Measurements from ENCODE around the gene RBFA. TPM values are rescaled to one million over a fixed set of nuclear protein-coding genes. Genes with fewer than 3 reads are reported as not detected.

RBFA gene
- polyA plus RNA-seq, 1 of the 3 experiments (the other 2 are of a cell fraction) = 57.6 TPM

GRCh38 chr18:80074183-80074582 lies 39.9 kb downstream of the RBFA start:
- Histone ChIP-seq H3K9me3 (no peaks in the 10 kb centered on the region), H3K79me2 (ENCODE audit: insufficient read depth) (no peaks in the 10 kb centered on the region), H3K27ac (ENCODE audit: low read depth in 2 of 2, low read length in 1 of 2) (no peak overlapping the region), H3K9me2 (no peaks in the 10 kb centered on the region), H3K4me3 (ENCODE audit: low read depth in 2 of 2, low read length in 1 of 2) (no peak overlapping the region), H3K4me2 (no peak overlapping the region), H3F3A (replicated peaks; ENCODE audit: insufficient read depth) (peaks cover 6% of the 10 kb centered on the region), H3K27me3 (ENCODE audit: insufficient read depth) (peaks cover 10% of the 10 kb centered on the region; the same call in 1 of the 2 replicates), H3K36me3 (replicated peaks in 1 of 2; ENCODE audit: control insufficient read depth in 1 of 2, insufficient read depth in 2 of 2, low read length in 1 of 2) (no peaks in the 10 kb centered on the region), H3K9ac (no peak overlapping the region), H3K4me1 (ENCODE audit: control insufficient read depth in 1 of 2, insufficient read depth in 2 of 2, low read depth in 1 of 2, low read length in 1 of 2) (no peaks in the 10 kb centered on the region), H2AFZ (ENCODE audit: low read depth) (no peak overlapping the region), H4K20me1 (ENCODE audit: insufficient read depth) (no peaks in the 10 kb centered on the region)
- 35% methylated on average over 5 of the region's 5 CpGs for WGBS (ENCODE audit: low lambda C conversion rate)
- POLR2A ChIA-PET = no interaction called here
- CTCF ChIA-PET = no interaction called here
- DNase-seq = no peak
- TF ChIP-seq MEF2A (IDR thresholded peaks at IDR 0.05; ENCODE audit: borderline replicate concordance, low read depth) (no peak), REST (IDR thresholded peaks at IDR 0.05; ENCODE audit: low read depth, low read length) (no peak), JUND (IDR thresholded peaks at IDR 0.05) (no peak), ELF1 (IDR thresholded peaks at IDR 0.05) (no peak), USF2 (IDR thresholded peaks at IDR 0.05; ENCODE audit: borderline replicate concordance, low read depth, low read length) (no peak), FOSL2 (IDR thresholded peaks at IDR 0.05; ENCODE audit: borderline replicate concordance, low read depth) (no peak), TAF1 (IDR thresholded peaks at IDR 0.05; ENCODE audit: borderline replicate concordance, low read depth, low read length) (no peak), FOXM1 (IDR thresholded peaks at IDR 0.05; ENCODE audit: low read depth) (no peak), RCOR1 (IDR thresholded peaks at IDR 0.05; ENCODE audit: low read length) (no peak), MXI1 (IDR thresholded peaks at IDR 0.05; ENCODE audit: low read depth, low read length) (no peak), SIN3A (IDR thresholded peaks at IDR 0.05; ENCODE audit: borderline replicate concordance, low read depth, low read length) (no peak), EP300 (IDR thresholded peaks at IDR 0.05; ENCODE audit: borderline replicate concordance in 1 of 2, low read depth in 1 of 2, low read length in 1 of 2) (no peak), RAD21 (IDR thresholded peaks at IDR 0.05; ENCODE audit: low read length) (no peak), YY1 (IDR thresholded peaks at IDR 0.05; ENCODE audit: low read depth) (no peak)

- no peak overlapping the region for H3K9ac ChIP-seq
- POLR2A ChIA-PET = no interaction called here
Measured at GRCh38 chr18:80074697-80075096, 40.5 kb downstream of the RBFA start.

More at GRCh38 chr18:80074697-80075096, 40.5 kb downstream of the RBFA start:
- 31% methylated on average over 6 of the region's 8 CpGs for WGBS (ENCODE audit: low lambda C conversion rate)
- TF ChIP-seq PBX3 (IDR thresholded peaks at IDR 0.05) (no peak), RAD21 (IDR thresholded peaks at IDR 0.05; ENCODE audit: low read length) (no peak), MEF2A (IDR thresholded peaks at IDR 0.05; ENCODE audit: borderline replicate concordance, low read depth) (no peak), GABPA (IDR thresholded peaks at IDR 0.05; ENCODE audit: low read depth) (no peak), RXRA (IDR thresholded peaks at IDR 0.05; ENCODE audit: borderline replicate concordance, low read depth) (no peak), SIN3A (IDR thresholded peaks at IDR 0.05; ENCODE audit: borderline replicate concordance, low read depth, low read length) (no peak), FOXM1 (IDR thresholded peaks at IDR 0.05; ENCODE audit: low read depth) (no peak), RFX5 (IDR thresholded peaks at IDR 0.05; ENCODE audit: low read length) (no peak), REST (IDR thresholded peaks at IDR 0.05; ENCODE audit: low read depth, low read length) (no peak), YY1 (IDR thresholded peaks at IDR 0.05; ENCODE audit: low read depth) (no peak), TEAD4 (IDR thresholded peaks at IDR 0.05; ENCODE audit: borderline replicate concordance, insufficient read depth) (no peak)
- Histone ChIP-seq H3K4me1 (ENCODE audit: control insufficient read depth in 1 of 2, insufficient read depth in 2 of 2, low read depth in 1 of 2, low read length in 1 of 2) (no peaks in the 10 kb centered on the region), H3K4me2 (no peak overlapping the region), H3K9me2 (no peaks in the 10 kb centered on the region), H3K79me2 (ENCODE audit: insufficient read depth) (no peaks in the 10 kb centered on the region), H4K20me1 (ENCODE audit: insufficient read depth) (no peaks in the 10 kb centered on the region), H3K36me3 (replicated peaks in 1 of 2; ENCODE audit: control insufficient read depth in 1 of 2, insufficient read depth in 2 of 2, low read length in 1 of 2) (no peaks in the 10 kb centered on the region), H3K27ac (ENCODE audit: low read depth in 2 of 2, low read length in 1 of 2) (no peak overlapping the region), H3K9me3 (no peaks in the 10 kb centered on the region), H3K4me3 (ENCODE audit: low read depth in 2 of 2, low read length in 1 of 2) (no peak overlapping the region), H3K27me3 (ENCODE audit: insufficient read depth) (peaks cover 12% of the 10 kb centered on the region; the same call in 1 of the 2 replicates), H3F3A (replicated peaks; ENCODE audit: insufficient read depth) (peaks cover 3% of the 10 kb centered on the region), H2AFZ (ENCODE audit: low read depth) (no peak overlapping the region)
- DNase-seq = no peak
- CTCF ChIA-PET = no interaction called here
